ENCODE results near the gene MICA. TPM values are rescaled to one million over a fixed set of nuclear protein-coding genes. Genes with fewer than 3 reads are reported as not detected.
"Not testable (repeated sequence)": the region's sequence is repeated elsewhere in the genome, so short reads cannot be mapped to it uniquely, and the experiment has no call there.

The MICA gene
- total RNA-seq, 2 donors from 2014 or later, result 16.1 to 22.8 TPM

- Histone ChIP-seq H3K9me3 (no peaks in the 10 kb centered on the region), H3K27me3 (replicated peaks; ENCODE audit: insufficient read depth) (no peaks in the 10 kb centered on the region), H3K4me3 (no peak overlapping the region), H3K27ac (no peak overlapping the region), H3K4me1 (replicated peaks) (no peaks in the 10 kb centered on the region), H3K36me3 (no peaks in the 10 kb centered on the region)
- intact Hi-C loops (cut with DNase I), result no loop called here
- DNase-seq (ENCODE audit: low spot score), result no peak
- TF ChIP-seq POLR2A (IDR thresholded peaks at IDR 0.05) (no peak), CTCF (IDR thresholded peaks at IDR 0.05) (no peak), POLR2AphosphoS5 (IDR thresholded peaks at IDR 0.05) (no peak)
- 95% methylated on average over 2 of the region's 2 CpGs for WGBS
These were observed 49.9 kb downstream of the MICA start for GRCh38 chr6:31453259-31453658.

GRCh38 chr6:31459864-31460263, 56.5 kb downstream of the MICA start:
- H3K27me3 ChIP-seq (replicated peaks; ENCODE audit: insufficient read depth); H3K36me3 ChIP-seq; DNase-seq (ENCODE audit: low spot score); H3K4me1 ChIP-seq (replicated peaks); H3K27ac ChIP-seq; intact Hi-C loops (cut with DNase I); H3K9me3 ChIP-seq; H3K4me3 ChIP-seq: not testable (repeated sequence)
- 84% methylated on average over 5 of the region's 5 CpGs for WGBS

GRCh38 chr6:31460361-31461025, 57.1 kb downstream of the MICA start:
- intact Hi-C loops (cut with DNase I), result no loop called here
- TF ChIP-seq POLR2A (IDR thresholded peaks at IDR 0.05) (no peak), POLR2AphosphoS5 (IDR thresholded peaks at IDR 0.05) (no peak), CTCF (IDR thresholded peaks at IDR 0.05) (no peak)
- WGBS, result 91% methylated on average over 5 of the region's 5 CpGs

GRCh38 chr6:31462026-31462963, 58.9 kb downstream of the MICA start:
- H3K27ac ChIP-seq, result peak overlapping the region; percentile 47 to 60
- intact Hi-C loops (cut with DNase I), result no loop called here
- H3K36me3 ChIP-seq, result no peaks in the 10 kb centered on the region
- no peak for DNase-seq (ENCODE audit: low spot score)
- H3K9me3 ChIP-seq, result no peaks in the 10 kb centered on the region
- no peaks in the 10 kb centered on the region for H3K27me3 ChIP-seq (replicated peaks; ENCODE audit: insufficient read depth)
- 57% methylated on average over 11 of the region's 11 CpGs for WGBS
- H3K4me3 ChIP-seq, result peak overlapping the region; percentile 34 to 50
- no peak for TF ChIP-seq POLR2A (IDR thresholded peaks at IDR 0.05)
- TF ChIP-seq POLR2AphosphoS5 (IDR thresholded peaks at IDR 0.05), result no peak
- no peak for TF ChIP-seq CTCF (IDR thresholded peaks at IDR 0.05)
- H3K4me1 ChIP-seq (replicated peaks), result peaks cover 2% of the 10 kb centered on the region

More at GRCh38 chr6:31460361-31461025, 57.1 kb downstream of the MICA start:
- no peaks in the 10 kb centered on the region for H3K36me3 ChIP-seq
- H3K4me1 ChIP-seq (replicated peaks), result peaks cover 2% of the 10 kb centered on the region
- DNase-seq (ENCODE audit: low spot score), result no peak
- no peaks in the 10 kb centered on the region for H3K9me3 ChIP-seq
- no peaks in the 10 kb centered on the region for H3K27me3 ChIP-seq (replicated peaks; ENCODE audit: insufficient read depth)
- H3K27ac ChIP-seq, result no peak overlapping the region
- no peak overlapping the region for H3K4me3 ChIP-seq

GRCh38 chr6:31462964-31463870, 59.8 kb downstream of the MICA start:
- WGBS, result 18% methylated on average over 29 of the region's 29 CpGs
- H3K4me3 ChIP-seq, result peak overlapping the region; percentile 34 to 50
- intact Hi-C loops (cut with DNase I), result no loop called here
- peak overlapping the region; percentile 47 to 60 for H3K27ac ChIP-seq
- peak; percentile 97 for DNase-seq (ENCODE audit: low spot score)
- H3K36me3 ChIP-seq, result no peaks in the 10 kb centered on the region
- peaks cover 2% of the 10 kb centered on the region for H3K4me1 ChIP-seq (replicated peaks)
- TF ChIP-seq POLR2A (IDR thresholded peaks at IDR 0.05), result peak; percentile 85
- no peak for TF ChIP-seq CTCF (IDR thresholded peaks at IDR 0.05)
- TF ChIP-seq POLR2AphosphoS5 (IDR thresholded peaks at IDR 0.05), result peak; percentile 92
- no peaks in the 10 kb centered on the region for H3K9me3 ChIP-seq
- H3K27me3 ChIP-seq (replicated peaks; ENCODE audit: insufficient read depth), result no peaks in the 10 kb centered on the region
